ENCODE measurements around the gene HTR3E. TPM values are rescaled to one million over a fixed set of nuclear protein-coding genes. Genes with fewer than 3 reads are reported as not detected.

The HTR3E gene
- total RNA-seq, 1 experiment from 2014 or later: not detected

- Histone ChIP-seq H4K20me1 (ENCODE audit: control insufficient read depth, insufficient read depth, insufficient read length) (no peaks in the 10 kb centered on the region), H4K91ac (ENCODE audit: insufficient read length, low read depth, low read length) (no peak overlapping the region), H3K79me1 (ENCODE audit: insufficient read depth, low read depth, low read length, poor library complexity, severe bottlenecking) (peaks cover 10% of the 10 kb centered on the region), H3K4me2 (ENCODE audit: insufficient read depth, insufficient read length, low read length) (no peak overlapping the region), H3K18ac (ENCODE audit: insufficient read length, low read depth, low read length) (no peak overlapping the region), H3K27me3 (ENCODE audit: insufficient read depth, low read length) (no peaks in the 10 kb centered on the region), H2BK15ac (ENCODE audit: low read depth, low read length) (no peak overlapping the region), H2BK120ac (ENCODE audit: low read depth, low read length, poor library complexity, severe bottlenecking) (no peak overlapping the region), H4K5ac (ENCODE audit: insufficient read length, low read depth, low read length) (no peak overlapping the region), H2BK20ac (ENCODE audit: low read depth, low read length, poor library complexity, severe bottlenecking) (no peak overlapping the region), H3K4ac (ENCODE audit: low read depth, low read length) (no peak overlapping the region), H3K79me2 (ENCODE audit: insufficient read depth, low read length) (no peaks in the 10 kb centered on the region), H3K9ac (ENCODE audit: extremely low read depth, insufficient read length, low read length) (no peak overlapping the region), H3K23me2 (ENCODE audit: insufficient read length, low read depth, low read length, poor library complexity, severe bottlenecking) (no peaks in the 10 kb centered on the region), H3K27ac (ENCODE audit: insufficient read length, low read depth, low read length) (no peak overlapping the region), H3T11ph (ENCODE audit: low read length) (no peak overlapping the region), H4K8ac (replicated peaks; ENCODE audit: insufficient read length, low read depth, low read length) (no peak overlapping the region), H3K23ac (ENCODE audit: insufficient read length, low read depth, low read length) (no peak overlapping the region), H3K56ac (ENCODE audit: insufficient read length, low read depth, low read length) (no peak overlapping the region), H3K14ac (ENCODE audit: insufficient read depth, low read length) (no peak overlapping the region), H2BK12ac (ENCODE audit: insufficient read length, low read depth, low read length) (no peak overlapping the region), H2AK5ac (ENCODE audit: insufficient read length, low read length) (no peak overlapping the region), H3K4me1 (ENCODE audit: insufficient read depth, low read length) (no peaks in the 10 kb centered on the region), H2BK5ac (ENCODE audit: insufficient read length, low read length) (no peak overlapping the region), H3K9me3 (ENCODE audit: control insufficient read depth, low read depth, low read length) (no peaks in the 10 kb centered on the region), H2AFZ (ENCODE audit: low read length) (no peak overlapping the region)
- no peak overlapping the region for H3K4me3 Mint-ChIP-seq
- peak; percentile 72 for TF ChIP-seq CTCF (conservative IDR thresholded peaks at IDR 0.05)
- no peak overlapping the region; a peak in 1 of 7 replicates for H3K27ac Mint-ChIP-seq
- H3K9me3 Mint-ChIP-seq: no peaks in the 10 kb centered on the region
- H3K36me3 Mint-ChIP-seq (ENCODE audit: insufficient read depth in 1 of 3, low read depth in 3 of 3): peaks cover 22 to 64% (median 33%) of the 10 kb centered on the region in 3 experiments; a peak in 6 of 7 replicates
- DNase-seq: peak; percentile 62
- peaks cover 2 to 3% of the 10 kb centered on the region in 2 experiments; a peak in 2 of 4 replicates for H3K4me1 Mint-ChIP-seq
- H3K27me3 Mint-ChIP-seq (ENCODE audit: low read depth): no peaks in the 10 kb centered on the region
- no CpG with 5 or more reads among the region's 4 CpGs for WGBS (ENCODE audit: extremely low coverage, insufficient read length, low lambda C conversion rate)
These were observed 48.3 kb downstream of the HTR3E start for GRCh38 chr3:184145111-184145524.
